SKM-1 treated with dmso at 0.1 percent for 144 hours (cell line): ENCODE measurements around the gene SH2D5.
"Not testable (repeated sequence)": the region's sequence is repeated elsewhere in the genome, so short reads cannot be mapped to it uniquely, and the experiment has no call there.

Source experiments
- DNase-seq: peaks from one replicate; lab custom pipeline; 2025; ENCODE audit not compliant: unreplicated experiment; lab: John Stamatoyannopoulos, UW

Gene SH2D5

GRCh38 chr1:20696397-20697333 is 35.8 kb downstream of the SH2D5 start:
- DNase-seq = peak; percentile 76

GRCh38 chr1:20695515-20695914 is 37.0 kb downstream of the SH2D5 start:
- no peak for DNase-seq

GRCh38 chr1:20693623-20694022 is 38.9 kb downstream of the SH2D5 start:
- no peak for DNase-seq

- DNase-seq = no peak
Observed at GRCh38 chr1:20691872-20692271, 40.6 kb downstream of the SH2D5 start.

- no peak for DNase-seq
Observed at GRCh38 chr1:20689645-20690056, 42.9 kb downstream of the SH2D5 start.

GRCh38 chr1:20686883-20687725 is 45.4 kb downstream of the SH2D5 start:
- no peak for DNase-seq

GRCh38 chr1:20685741-20686140 is 46.8 kb downstream of the SH2D5 start:
- no peak for DNase-seq

- DNase-seq = no peak
Observed at GRCh38 chr1:20685099-20685662, 47.3 kb downstream of the SH2D5 start.

GRCh38 chr1:20684651-20685050 is 47.9 kb downstream of the SH2D5 start:
- DNase-seq = no peak

- DNase-seq = no peak
Observed at GRCh38 chr1:20684050-20684620, 48.4 kb downstream of the SH2D5 start.

- no peak for DNase-seq
Observed at GRCh38 chr1:20683614-20684013, 48.9 kb downstream of the SH2D5 start.

- DNase-seq = no peak
Observed at GRCh38 chr1:20682571-20683236, 49.8 kb downstream of the SH2D5 start.

- no peak for DNase-seq
Observed at GRCh38 chr1:20681999-20682398, 50.5 kb downstream of the SH2D5 start.

GRCh38 chr1:20680269-20680668 is 52.2 kb downstream of the SH2D5 start:
- DNase-seq = no peak

- DNase-seq = peak; percentile 57
Observed at GRCh38 chr1:20678599-20678998, 53.9 kb downstream of the SH2D5 start.

GRCh38 chr1:20673626-20674025 is 58.9 kb downstream of the SH2D5 start:
- not testable (repeated sequence) for DNase-seq

GRCh38 chr1:20672265-20672632 is 60.3 kb downstream of the SH2D5 start:
- no peak for DNase-seq

GRCh38 chr1:20670936-20671335 is 61.6 kb downstream of the SH2D5 start:
- no peak for DNase-seq
